Measurements from ENCODE around the gene PMFBP1.

GRCh38 chr16:72187551-72187950 lies 15.6 kb upstream of the PMFBP1 start:
- no peak for TF ChIP-seq GATA2 (IDR thresholded peaks at IDR 0.05; ENCODE audit: low read depth, low read length)
- TF ChIP-seq GATA3 (IDR thresholded peaks at IDR 0.05; ENCODE audit: low read depth, low read length): no peak
